ENCODE measurements around the gene MFRP. TPM values are rescaled to one million over a fixed set of nuclear protein-coding genes. Genes with fewer than 3 reads are reported as not detected.

The MFRP gene
- total RNA-seq, 4 donors from 2014 or later, result not detected

- H3K27ac ChIP-seq, result no peak overlapping the region
- peaks cover 34 to 70% (median 42%) of the 10 kb centered on the region in 3 donors for H3K4me1 ChIP-seq
- H3K4me3 ChIP-seq, result peak overlapping the region in 1 of 4 donors; percentile 90
- DNase-seq, result no peak
- peaks cover 0 to 23% (median 0%) of the 10 kb centered on the region in 4 donors for H3K27me3 ChIP-seq
- peaks cover 0 to 18% (median 0%) of the 10 kb centered on the region in 3 donors for H3K36me3 ChIP-seq
- intact Hi-C loops (cut with DNase I), result no loop called here
- WGBS, 2 donors, result 90% methylated on average over 15 to 16 of the region's 30 CpGs
- no peaks in the 10 kb centered on the region for H3K9me3 ChIP-seq
- no peak for TF ChIP-seq POLR2A (IDR thresholded peaks at IDR 0.05)
- no peak for TF ChIP-seq CTCF (IDR thresholded peaks at IDR 0.05)
Observed at GRCh38 chr11:119335655-119336543, 10.6 kb downstream of the MFRP start.

- Histone ChIP-seq H3K27me3 (peaks cover 0 to 16% (median 0%) of the 10 kb centered on the region in 4 donors), H3K36me3 (peaks cover 0 to 18% (median 0%) of the 10 kb centered on the region in 3 donors), H3K4me1 (peaks cover 34 to 63% (median 35%) of the 10 kb centered on the region in 3 donors), H3K9me3 (no peaks in the 10 kb centered on the region), H3K27ac (peak overlapping the region in 3 of 4 donors; percentile 92 to 98 (median 95)), H3K4me3 (peak overlapping the region; percentile 90 to 97 (median 94))
- 11 to 52% methylated on average over 1 to 10 of the region's 15 CpGs for WGBS, 2 donors
- TF ChIP-seq POLR2A (IDR thresholded peaks at IDR 0.05) (no peak), CTCF (IDR thresholded peaks at IDR 0.05) (no peak)
- no peak for DNase-seq
- intact Hi-C loops (cut with DNase I), result no loop called here
Observed at GRCh38 chr11:119335091-119335654, 11.3 kb downstream of the MFRP start.

- Histone ChIP-seq H3K9me3 (no peaks in the 10 kb centered on the region), H3K36me3 (peaks cover 0 to 18% (median 0%) of the 10 kb centered on the region in 3 donors), H3K4me3 (peak within 1 kb of the TSS; percentile 90 to 97 (median 94)), H3K27ac (peak within 1 kb of the TSS; percentile 90 to 98 (median 94)), H3K27me3 (peaks cover 0 to 8% (median 0%) of the 10 kb centered on the region in 4 donors), H3K4me1 (peaks cover 27 to 55% (median 29%) of the 10 kb centered on the region in 3 donors)
- 0% methylated on average over 23 to 31 of the region's 54 CpGs for WGBS, 2 donors
- intact Hi-C loops (cut with DNase I), result no loop called here
- TF ChIP-seq POLR2A (IDR thresholded peaks at IDR 0.05) (peak in 3 of 4 donors; percentile 27 to 76 (median 55)), CTCF (IDR thresholded peaks at IDR 0.05) (no peak)
- DNase-seq, result peak; percentile 82
Observed at GRCh38 chr11:119334174-119334930, 12.2 kb downstream of the MFRP start, which contains the start of gene RNF26. Gene RNF26 (plus strand): TSS chr11:119334527. CDS start chr11:119335123, 596 bp downstream.

GRCh38 chr11:119332111-119332765 is 14.3 kb downstream of the MFRP start:
- no peak overlapping the region for H3K4me3 ChIP-seq
- no peaks in the 10 kb centered on the region for H3K27me3 ChIP-seq
- H3K27ac ChIP-seq, result no peak overlapping the region
- TF ChIP-seq POLR2A (IDR thresholded peaks at IDR 0.05) (no peak), CTCF (IDR thresholded peaks at IDR 0.05) (no peak)
- peaks cover 11 to 34% (median 12%) of the 10 kb centered on the region in 3 donors for H3K4me1 ChIP-seq
- H3K36me3 ChIP-seq, result peaks cover 0 to 18% (median 0%) of the 10 kb centered on the region in 3 donors
- WGBS, 2 donors, result 76 to 82% methylated on average over 4 of the region's 4 CpGs
- intact Hi-C loops (cut with DNase I), result no loop called here
- no peak for DNase-seq
- H3K9me3 ChIP-seq, result no peaks in the 10 kb centered on the region

All from esophagus squamous epithelium (tissue), 5 donors.